GM12892 (cell line): Measurements from ENCODE around the gene PLSCR1.

Experiments
- POLR2A ChIP-seq: IDR thresholded peaks from 2 replicates; pipeline ENCODE4 v1.6.1; 2011; ENCODE audit warnings: low read depth, low read length, control low read depth
- POLR2AphosphoS5 ChIP-seq: IDR thresholded peaks from 2 replicates; pipeline ENCODE4 v1.6.1; 2011; ENCODE audit warnings: low read depth, low read length, control low read depth
- TAF1 ChIP-seq: IDR thresholded peaks from 2 replicates; pipeline ENCODE4 v1.6.1; 2011; ENCODE audit warnings: low read depth, mild to moderate bottlenecking, control low read depth, low read length, borderline replicate concordance

DNA sequence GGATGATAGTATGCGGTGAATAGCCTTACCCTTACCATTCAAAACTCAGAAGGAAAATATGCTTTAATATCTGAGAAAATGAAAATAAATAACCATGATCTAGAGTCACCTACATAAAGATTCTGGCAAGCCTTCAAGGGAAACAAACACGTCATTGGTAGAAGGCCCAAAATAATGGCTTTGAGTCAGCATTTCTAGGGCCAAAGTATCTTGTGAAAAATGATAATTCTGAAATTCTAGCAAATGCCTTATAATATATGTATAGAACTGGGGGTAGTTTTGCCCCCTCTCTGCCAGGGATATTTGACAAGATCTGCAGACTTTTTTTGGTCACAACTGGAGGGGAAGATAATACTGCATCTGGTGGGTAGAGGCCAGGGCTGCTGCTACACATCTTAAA, 15.4 kb downstream of the PLSCR1 start:
- no peak for TF ChIP-seq POLR2A
- no peak for TF ChIP-seq TAF1
- no peak for TF ChIP-seq POLR2AphosphoS5
